ENCODE data around the gene MFRP.

- no peak for TF ChIP-seq POLR2A (IDR thresholded peaks at IDR 0.05; ENCODE audit: extremely low read depth, insufficient read length)
- TF ChIP-seq CTCF (IDR thresholded peaks at IDR 0.05; ENCODE audit: low read depth, low read length) = no peak
- TF ChIP-seq MAX (IDR thresholded peaks at IDR 0.05; ENCODE audit: low read depth, low read length) = no peak
Observed at GRCh38 chr11:119298726-119299125, 47.8 kb downstream of the MFRP start.

Measured in NB4 (cell line).